Measurements from ENCODE around the gene STRAP. TPM values are rescaled to one million over a fixed set of nuclear protein-coding genes. Genes with fewer than 3 reads are reported as not detected.

STRAP gene
- total RNA-seq, 2 donors from 2014 or later: 188 to 362 TPM

DNA sequence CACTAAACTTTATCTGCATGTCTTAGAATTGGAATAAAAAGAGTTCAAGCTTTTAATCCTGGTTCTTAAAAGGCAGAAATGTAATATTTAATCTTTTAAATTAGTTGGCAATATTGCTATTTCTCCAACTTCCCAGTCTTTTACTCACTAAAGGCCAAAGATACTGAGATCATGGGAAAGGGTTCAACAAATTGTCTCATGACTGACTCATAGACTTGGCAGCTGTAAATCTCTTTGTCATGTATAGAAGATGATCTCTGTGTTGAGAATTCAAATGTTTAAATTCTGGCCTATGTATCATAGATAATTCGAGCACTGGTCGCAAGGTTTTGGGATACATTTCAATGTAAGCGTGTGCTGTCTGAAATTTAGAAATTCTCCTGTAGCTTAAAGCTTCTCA, 40.1 kb upstream of the STRAP start:
- Histone ChIP-seq H3K36me3 (ENCODE audit: control insufficient read depth, insufficient read depth, low read length) (no peaks in the 10 kb centered on the region), H3K9me3 (ENCODE audit: control insufficient read depth, low read length) (no peaks in the 10 kb centered on the region), H3K27me3 (ENCODE audit: control insufficient read depth, insufficient read depth, low read length, poor library complexity, severe bottlenecking) (no peaks in the 10 kb centered on the region), H3K4me3 (ENCODE audit: low read length) (no peak overlapping the region), H3K9ac (ENCODE audit: extremely low read depth, low read length, poor library complexity, severe bottlenecking) (no peak overlapping the region), H3K4me1 (ENCODE audit: control insufficient read depth, insufficient read depth, low read length) (no peaks in the 10 kb centered on the region), H3K27ac (ENCODE audit: low read depth, low read length) (no peak overlapping the region)
- H3K36me3 Mint-ChIP-seq (ENCODE audit: low read depth): no peaks in the 10 kb centered on the region
- no peaks in the 10 kb centered on the region for H3K27me3 Mint-ChIP-seq (ENCODE audit: insufficient read depth)
- H3K9me3 Mint-ChIP-seq: no peaks in the 10 kb centered on the region
- TF ChIP-seq CTCF (conservative IDR thresholded peaks at IDR 0.05): no peak
- WGBS, 2 experiments (ENCODE audit: insufficient coverage in 1 of 2, insufficient read length in 1 of 2): 92 to 95% methylated on average over 3 of the region's 3 CpGs
- no peak overlapping the region for H3K4me3 Mint-ChIP-seq
- H3K27ac Mint-ChIP-seq: no peak overlapping the region
- DNase-seq: no peak
- peaks cover 15% of the 10 kb centered on the region for H3K4me1 Mint-ChIP-seq

DNA sequence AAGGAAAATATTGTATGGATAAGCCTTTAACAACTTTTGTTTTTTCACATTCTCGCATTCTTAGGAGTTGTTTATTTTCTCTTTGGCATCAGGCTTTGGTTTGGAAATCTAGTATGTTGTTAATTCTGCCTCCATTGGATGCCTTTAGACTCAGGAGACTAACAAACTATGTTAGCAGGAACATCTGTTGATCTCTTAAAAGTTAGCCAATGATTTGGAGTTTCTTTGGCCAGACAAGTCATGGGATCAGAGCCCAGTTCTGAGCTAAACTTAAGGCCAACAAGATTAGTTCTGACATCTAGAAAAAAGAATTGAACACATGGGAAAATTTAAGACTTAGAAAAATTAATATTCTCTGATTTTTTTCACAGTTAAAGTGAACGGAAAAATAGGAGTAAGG, 35.3 kb upstream of the STRAP start:
- no peak overlapping the region for H3K27ac Mint-ChIP-seq
- DNase-seq: no peak
- H3K4me3 ChIP-seq (ENCODE audit: low read length): no peak overlapping the region
- no peak overlapping the region for H3K27ac ChIP-seq (ENCODE audit: low read depth, low read length)
- no peaks in the 10 kb centered on the region for H3K4me1 ChIP-seq (ENCODE audit: control insufficient read depth, insufficient read depth, low read length)
- no peaks in the 10 kb centered on the region for H3K36me3 ChIP-seq (ENCODE audit: control insufficient read depth, insufficient read depth, low read length)
- H3K9ac ChIP-seq (ENCODE audit: extremely low read depth, low read length, poor library complexity, severe bottlenecking): no peak overlapping the region
- peaks cover 18% of the 10 kb centered on the region for H3K4me1 Mint-ChIP-seq
- no peaks in the 10 kb centered on the region for H3K27me3 ChIP-seq (ENCODE audit: control insufficient read depth, insufficient read depth, low read length, poor library complexity, severe bottlenecking)
- H3K9me3 ChIP-seq (ENCODE audit: control insufficient read depth, low read length): no peaks in the 10 kb centered on the region
- WGBS, 2 experiments (ENCODE audit: insufficient coverage in 1 of 2, insufficient read length in 1 of 2): 98 to 100% methylated on average over 1 to 2 of the region's 2 CpGs
- H3K36me3 Mint-ChIP-seq (ENCODE audit: low read depth): no peaks in the 10 kb centered on the region
- H3K9me3 Mint-ChIP-seq: no peaks in the 10 kb centered on the region
- H3K27me3 Mint-ChIP-seq (ENCODE audit: insufficient read depth): peaks cover 3% of the 10 kb centered on the region
- no peak overlapping the region for H3K4me3 Mint-ChIP-seq
- no peak for TF ChIP-seq CTCF (conservative IDR thresholded peaks at IDR 0.05)

DNA sequence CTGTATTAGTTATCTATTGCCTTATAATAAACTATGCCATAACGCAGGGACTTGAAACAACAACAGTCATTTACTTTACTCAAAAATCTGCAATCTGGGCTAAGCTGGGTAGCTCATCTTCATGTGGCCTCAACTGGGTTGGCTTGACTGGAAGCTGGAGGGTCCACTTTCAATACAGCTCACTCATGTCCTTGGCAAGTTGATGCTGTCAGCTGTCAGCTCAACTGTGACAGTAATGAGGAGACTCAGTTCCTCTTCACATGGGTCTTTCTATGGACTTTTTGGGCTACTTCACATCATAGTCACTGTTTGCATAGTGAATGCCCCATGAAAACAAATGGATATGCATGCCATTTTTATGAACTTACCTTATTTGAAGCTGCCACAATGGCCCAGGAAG, 33.6 kb upstream of the STRAP start:
- TF ChIP-seq CTCF (conservative IDR thresholded peaks at IDR 0.05): no peak
- H3K9me3 ChIP-seq (ENCODE audit: control insufficient read depth, low read length): no peaks in the 10 kb centered on the region
- WGBS, 2 experiments (ENCODE audit: insufficient coverage in 1 of 2, insufficient read length in 1 of 2): 96% methylated on average over 1 of the region's 1 CpG; no CpG with 5 or more reads in 1 of the 2 experiments
- no peak overlapping the region for H3K9ac ChIP-seq (ENCODE audit: extremely low read depth, low read length, poor library complexity, severe bottlenecking)
- Mint-ChIP-seq H3K9me3 (no peaks in the 10 kb centered on the region), H3K27me3 (ENCODE audit: insufficient read depth) (peaks cover 3% of the 10 kb centered on the region), H3K27ac (no peak overlapping the region), H3K36me3 (ENCODE audit: low read depth) (no peaks in the 10 kb centered on the region), H3K4me1 (peaks cover 21% of the 10 kb centered on the region), H3K4me3 (no peak overlapping the region)
- H3K36me3 ChIP-seq (ENCODE audit: control insufficient read depth, insufficient read depth, low read length): no peaks in the 10 kb centered on the region
- no peaks in the 10 kb centered on the region for H3K4me1 ChIP-seq (ENCODE audit: control insufficient read depth, insufficient read depth, low read length)
- H3K4me3 ChIP-seq (ENCODE audit: low read length): no peak overlapping the region
- no peak for DNase-seq
- no peak overlapping the region for H3K27ac ChIP-seq (ENCODE audit: low read depth, low read length)
- no peaks in the 10 kb centered on the region for H3K27me3 ChIP-seq (ENCODE audit: control insufficient read depth, insufficient read depth, low read length, poor library complexity, severe bottlenecking)
